Fibroblast of pulmonary artery (primary cell): ENCODE results near the gene ANO6.

Experiments
- DNase-seq: peaks from one replicate; pipeline ENCODE4 v3.0.0-alpha.2; 2010; ENCODE audit warnings: low read depth
- H3K4me3 ChIP-seq: replicated peaks from 2 replicates; pipeline ENCODE4 v1.5.1; 2011; ENCODE audit warnings: low read depth, mild to moderate bottlenecking, control low read depth, low read length, moderate library complexity
- TF ChIP-seq, protein P1 (sequence below): IDR thresholded peaks from 2 replicates; pipeline ENCODE4 v1.5.1; 2011; ENCODE audit warnings: mild to moderate bottlenecking, control low read depth, low read length, inconsistent platforms; ENCODE audit errors: missing control alignments

Gene ANO6

DNA sequence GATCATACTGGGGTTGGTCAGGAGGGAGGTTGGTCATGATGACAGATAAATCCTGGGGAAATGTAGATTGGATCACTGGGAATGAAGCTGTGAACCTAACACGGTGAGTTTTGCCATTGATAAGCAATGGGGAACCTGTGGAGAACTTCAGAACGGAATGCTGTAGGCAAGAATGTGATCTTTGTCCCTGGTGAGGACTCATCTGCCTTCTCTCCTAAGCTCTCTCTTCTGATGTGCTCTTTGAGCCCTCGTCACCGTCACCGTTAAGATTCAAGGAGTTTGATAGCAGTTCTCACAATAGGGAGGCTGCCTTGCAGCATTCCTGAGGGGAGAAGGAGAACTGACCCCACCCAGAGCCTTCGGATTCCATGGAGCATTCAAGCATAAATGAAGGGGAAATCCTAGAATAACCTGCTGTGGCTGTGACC lies 217.6 kb downstream of the ANO6 start:
- TF ChIP-seq, protein P1, sequence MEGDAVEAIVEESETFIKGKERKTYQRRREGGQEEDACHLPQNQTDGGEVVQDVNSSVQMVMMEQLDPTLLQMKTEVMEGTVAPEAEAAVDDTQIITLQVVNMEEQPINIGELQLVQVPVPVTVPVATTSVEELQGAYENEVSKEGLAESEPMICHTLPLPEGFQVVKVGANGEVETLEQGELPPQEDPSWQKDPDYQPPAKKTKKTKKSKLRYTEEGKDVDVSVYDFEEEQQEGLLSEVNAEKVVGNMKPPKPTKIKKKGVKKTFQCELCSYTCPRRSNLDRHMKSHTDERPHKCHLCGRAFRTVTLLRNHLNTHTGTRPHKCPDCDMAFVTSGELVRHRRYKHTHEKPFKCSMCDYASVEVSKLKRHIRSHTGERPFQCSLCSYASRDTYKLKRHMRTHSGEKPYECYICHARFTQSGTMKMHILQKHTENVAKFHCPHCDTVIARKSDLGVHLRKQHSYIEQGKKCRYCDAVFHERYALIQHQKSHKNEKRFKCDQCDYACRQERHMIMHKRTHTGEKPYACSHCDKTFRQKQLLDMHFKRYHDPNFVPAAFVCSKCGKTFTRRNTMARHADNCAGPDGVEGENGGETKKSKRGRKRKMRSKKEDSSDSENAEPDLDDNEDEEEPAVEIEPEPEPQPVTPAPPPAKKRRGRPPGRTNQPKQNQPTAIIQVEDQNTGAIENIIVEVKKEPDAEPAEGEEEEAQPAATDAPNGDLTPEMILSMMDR: no peak
- H3K4me3 ChIP-seq: no peak overlapping the region
- no peak for DNase-seq

GRCh38 chr12:45434094-45434493 lies 218.2 kb downstream of the ANO6 start:
- TF ChIP-seq, protein P1: no peak
- DNase-seq: no peak

DNA sequence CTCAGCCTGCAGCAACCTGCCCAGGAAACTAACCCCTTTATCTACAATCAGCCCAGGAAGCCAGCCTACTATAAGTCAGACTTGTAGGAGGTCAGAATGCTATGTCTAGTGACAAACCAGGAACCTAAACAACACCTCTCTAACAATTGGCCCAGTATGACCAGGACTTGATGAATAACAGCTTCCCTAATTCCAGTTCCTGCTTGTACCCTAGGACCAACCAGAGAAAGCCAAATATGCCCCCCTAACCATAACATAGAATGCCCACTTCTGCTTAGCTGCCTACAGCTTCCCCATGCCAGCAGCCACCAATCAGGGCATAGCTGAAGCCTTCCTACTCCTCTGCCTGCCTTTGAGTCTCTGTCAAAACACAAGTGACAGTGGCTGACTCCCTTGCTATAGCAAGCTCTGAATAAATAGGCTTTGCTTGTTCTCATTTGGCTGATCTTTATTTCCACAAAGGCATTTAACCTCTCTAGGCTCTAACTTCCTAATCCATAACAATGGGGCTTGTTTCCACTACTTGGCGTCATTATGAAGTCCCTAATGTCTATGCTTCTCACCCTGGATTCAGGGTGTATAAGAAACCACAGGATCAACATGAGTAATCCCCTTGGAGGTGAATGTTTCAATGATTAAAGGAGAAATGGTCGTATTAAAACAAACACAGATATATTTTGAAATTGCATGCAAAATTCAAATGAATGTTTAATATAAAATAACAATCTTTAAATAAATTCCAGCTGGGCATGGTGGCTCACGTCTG lies 220.2 kb downstream of the ANO6 start:
- TF ChIP-seq, protein P1: no peak
- no peak overlapping the region for H3K4me3 ChIP-seq
- no peak for DNase-seq

More at GRCh38 chr12:45434094-45434493, 218.2 kb downstream of the ANO6 start:
- H3K4me3 ChIP-seq: no peak overlapping the region

GRCh38 chr12:45439039-45439438 lies 223.1 kb downstream of the ANO6 start:
- no peak for DNase-seq
- H3K4me3 ChIP-seq: no peak overlapping the region
- TF ChIP-seq, protein P1: no peak

- TF ChIP-seq, protein P1: no peak
- H3K4me3 ChIP-seq: no peak overlapping the region
- DNase-seq: peak; percentile 33
Measured at GRCh38 chr12:45446013-45446412, 230.1 kb downstream of the ANO6 start.

GRCh38 chr12:45458238-45458637 lies 242.3 kb downstream of the ANO6 start:
- peak; percentile 56 for DNase-seq
- TF ChIP-seq, protein P1: no peak
- no peak overlapping the region for H3K4me3 ChIP-seq
